Duodenal mucosa (tissue), 2 donors: Measurements from ENCODE around the gene MTUS2.

Source experiments
- H3K27ac ChIP-seq: one replicate; pipeline ENCODE4 v1.7.0; 2013; ENCODE audit warnings: low read depth, low read length
- H3K27me3 ChIP-seq, 2 donors: one replicate each; pipeline ENCODE4 v1.7.0; 2013; ENCODE audit warnings: low read length in 2 of 2, control low read depth in 1 of 2; ENCODE audit not compliant: insufficient read depth in 2 of 2, control insufficient read depth in 1 of 2
- H3K36me3 ChIP-seq, 2 donors: one replicate each; pipeline ENCODE4 v1.7.0; 2013; ENCODE audit warnings: low read length in 2 of 2, control low read depth in 1 of 2; ENCODE audit not compliant: insufficient read depth in 2 of 2, control insufficient read depth in 1 of 2
- H3K4me1 ChIP-seq, 2 donors: one replicate each; pipeline ENCODE4 v1.7.0; 2013; ENCODE audit warnings: low read length in 2 of 2, control low read depth in 1 of 2; ENCODE audit not compliant: insufficient read depth in 2 of 2, control insufficient read depth in 1 of 2
- H3K4me3 ChIP-seq, 2 donors: one replicate each; pipeline ENCODE4 v1.7.0; 2013; ENCODE audit warnings: low read length in 2 of 2, low read depth in 1 of 2
- H3K9ac ChIP-seq, 2 donors: one replicate each; pipeline ENCODE4 v1.7.0; 2013; ENCODE audit warnings: low read length in 2 of 2, low read depth in 1 of 2
- H3K9me3 ChIP-seq, 2 donors: one replicate each; pipeline ENCODE4 v1.7.0; 2013; ENCODE audit warnings: low read length in 2 of 2, control low read depth in 1 of 2; ENCODE audit not compliant: control insufficient read depth in 1 of 2

MTUS2 gene

GRCh38 chr13:29546662-29547061 is 726.5 kb downstream of the MTUS2 start:
- H3K4me3 ChIP-seq = no peak overlapping the region
- H3K9me3 ChIP-seq = no peaks in the 10 kb centered on the region
- H3K27me3 ChIP-seq = no peaks in the 10 kb centered on the region
- peaks cover 30 to 38% of the 10 kb centered on the region in 2 donors for H3K4me1 ChIP-seq
- H3K27ac ChIP-seq = no peak overlapping the region
- H3K9ac ChIP-seq = no peak overlapping the region
- peaks cover 0 to 9% of the 10 kb centered on the region in 2 donors for H3K36me3 ChIP-seq

GRCh38 chr13:29547153-29547552 is 727.0 kb downstream of the MTUS2 start:
- Histone ChIP-seq H3K36me3 (peaks cover 0 to 14% of the 10 kb centered on the region in 2 donors), H3K27me3 (no peaks in the 10 kb centered on the region), H3K9me3 (no peaks in the 10 kb centered on the region), H3K4me1 (peaks cover 30 to 38% of the 10 kb centered on the region in 2 donors), H3K9ac (peak overlapping the region in 1 of 2 donors; percentile 40), H3K27ac (no peak overlapping the region), H3K4me3 (no peak overlapping the region)

- H3K9ac ChIP-seq = peak overlapping the region in 1 of 2 donors; percentile 31
- H3K27me3 ChIP-seq = no peaks in the 10 kb centered on the region
- peak overlapping the region; percentile 37 to 40 for H3K4me3 ChIP-seq
- no peaks in the 10 kb centered on the region for H3K9me3 ChIP-seq
- peak overlapping the region; percentile 68 for H3K27ac ChIP-seq
- H3K36me3 ChIP-seq = peaks cover 0 to 28% of the 10 kb centered on the region in 2 donors
- H3K4me1 ChIP-seq = peaks cover 21 to 28% of the 10 kb centered on the region in 2 donors
Observed at GRCh38 chr13:29548722-29549121, 728.6 kb downstream of the MTUS2 start.

- Histone ChIP-seq H3K36me3 (peaks cover 0 to 31% of the 10 kb centered on the region in 2 donors), H3K27ac (no peak overlapping the region), H3K9ac (no peak overlapping the region), H3K4me3 (no peak overlapping the region), H3K4me1 (peaks cover 15 to 16% of the 10 kb centered on the region in 2 donors), H3K27me3 (no peaks in the 10 kb centered on the region), H3K9me3 (no peaks in the 10 kb centered on the region)
Observed at GRCh38 chr13:29550430-29550988, 730.4 kb downstream of the MTUS2 start.

- no peak overlapping the region for H3K27ac ChIP-seq
- H3K36me3 ChIP-seq = peaks cover 0 to 31% of the 10 kb centered on the region in 2 donors
- no peaks in the 10 kb centered on the region for H3K27me3 ChIP-seq
- H3K4me1 ChIP-seq = peaks cover 15 to 16% of the 10 kb centered on the region in 2 donors
- no peak overlapping the region for H3K9ac ChIP-seq
- no peaks in the 10 kb centered on the region for H3K9me3 ChIP-seq
- no peak overlapping the region for H3K4me3 ChIP-seq
Observed at GRCh38 chr13:29551214-29551613, 731.1 kb downstream of the MTUS2 start.
